ENCODE measurements around the gene KRT2. TPM values are rescaled to one million over a fixed set of nuclear protein-coding genes. Genes with fewer than 3 reads are reported as not detected.

KRT2 gene
- total and polyA plus RNA-seq, 2 of the 4 experiments (the other 2 are of a cell fraction) = not detected

DNA sequence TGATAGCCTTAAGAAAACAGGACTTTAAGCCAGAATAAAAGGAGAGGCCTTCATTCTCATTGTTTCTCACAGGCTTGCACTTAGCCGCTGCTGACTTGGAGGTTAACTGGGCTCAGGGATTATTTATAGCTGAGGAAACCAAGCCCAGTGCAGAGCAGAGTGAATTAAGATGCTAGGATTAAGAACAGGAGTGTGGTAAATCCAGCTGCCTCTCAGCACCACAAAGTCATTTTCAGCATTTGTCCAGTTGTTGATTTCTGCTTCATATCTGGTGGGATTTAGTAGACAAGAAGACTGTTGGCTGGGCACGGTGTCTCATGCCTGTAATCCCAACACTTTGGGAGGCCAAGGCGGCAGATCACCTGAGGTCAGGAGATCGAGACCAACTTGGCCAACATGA, 19.4 kb downstream of the KRT2 start:
- Histone ChIP-seq H4K91ac (ENCODE audit: insufficient read depth, low read depth, low read length) (no peak overlapping the region), H3K4ac (ENCODE audit: low read depth, low read length) (no peak overlapping the region), H2AFZ (replicated peaks; ENCODE audit: low read length, poor library complexity) (no peak overlapping the region), H3K23ac (ENCODE audit: low read depth, low read length) (no peak overlapping the region), H2BK20ac (ENCODE audit: low read depth, low read length) (no peak overlapping the region), H2BK5ac (ENCODE audit: low read depth, low read length, poor library complexity, severe bottlenecking) (no peak overlapping the region), H3K4me2 (ENCODE audit: low read depth, low read length) (no peak overlapping the region), H2BK15ac (ENCODE audit: low read depth, low read length) (no peak overlapping the region), H4K20me1 (ENCODE audit: insufficient read depth, low read length) (no peaks in the 10 kb centered on the region; the same call in 1 of the 2 replicates), H3K9me1 (ENCODE audit: insufficient read depth, low read length) (no peaks in the 10 kb centered on the region), H3K36me3 (ENCODE audit: control insufficient read depth, insufficient read depth, low read length) (no peaks in the 10 kb centered on the region), H2AK9ac (replicated peaks; ENCODE audit: low read depth, low read length, poor library complexity) (no peak overlapping the region), H3K18ac (ENCODE audit: low read depth, low read length) (no peak overlapping the region), H3K14ac (replicated peaks; ENCODE audit: low read depth, low read length) (no peak overlapping the region), H3K79me1 (ENCODE audit: low read depth in 1 of 2, low read length in 2 of 2) (no peaks in the 10 kb centered on the region), H4K5ac (ENCODE audit: low read depth, low read length) (no peak overlapping the region), H3K27me3 (ENCODE audit: control insufficient read depth, insufficient read depth, low read length) (peaks cover 11% of the 10 kb centered on the region), H3K9ac (ENCODE audit: low read depth, low read length) (no peak overlapping the region), H3K56ac (ENCODE audit: extremely low read depth, insufficient read depth, low read length) (no peak overlapping the region), H2BK120ac (ENCODE audit: low read depth, low read length) (no peak overlapping the region), H2AK5ac (ENCODE audit: low read depth, low read length) (no peak overlapping the region), H4K8ac (ENCODE audit: low read depth in 2 of 2, low read length in 2 of 2) (no peak overlapping the region), H3K4me3 (ENCODE audit: insufficient read depth, low read depth, low read length) (no peak overlapping the region), H3K4me1 (ENCODE audit: control insufficient read depth, insufficient read depth, low read length) (no peaks in the 10 kb centered on the region), H3K9me3 (ENCODE audit: control insufficient read depth, insufficient read depth, low read length) (no peaks in the 10 kb centered on the region), H3K27ac (ENCODE audit: insufficient read depth, low read length) (no peak overlapping the region)
- TF ChIP-seq RAD21 (IDR thresholded peaks at IDR 0.05; ENCODE audit: low read length) (no peak), RCOR1 (IDR thresholded peaks at IDR 0.05; ENCODE audit: insufficient replicate concordance, low read length) (no peak), CHD1 (IDR thresholded peaks at IDR 0.05; ENCODE audit: low read depth, low read length) (no peak), MAZ (IDR thresholded peaks at IDR 0.05; ENCODE audit: borderline replicate concordance, low read depth, low read length) (no peak), CEBPB (IDR thresholded peaks at IDR 0.05; ENCODE audit: low read depth, low read length) (no peak), BHLHE40 (IDR thresholded peaks at IDR 0.05; ENCODE audit: low read depth, low read length) (no peak), RFX5 (IDR thresholded peaks at IDR 0.05; ENCODE audit: low read depth, low read length) (no peak), POLR2A (IDR thresholded peaks at IDR 0.05; ENCODE audit: low read depth, low read length) (no peak), NFE2L2 (IDR thresholded peaks at IDR 0.05; ENCODE audit: low read depth, low read length) (no peak), FOS (IDR thresholded peaks at IDR 0.05; ENCODE audit: low read depth, low read length) (no peak), SMC3 (IDR thresholded peaks at IDR 0.05; ENCODE audit: low read depth, low read length) (no peak), MAFK (IDR thresholded peaks at IDR 0.05; ENCODE audit: low read depth, low read length) (no peak), MXI1 (IDR thresholded peaks at IDR 0.05; ENCODE audit: borderline replicate concordance, low read depth, low read length) (no peak)
- TF ChIP-seq, protein P1, sequence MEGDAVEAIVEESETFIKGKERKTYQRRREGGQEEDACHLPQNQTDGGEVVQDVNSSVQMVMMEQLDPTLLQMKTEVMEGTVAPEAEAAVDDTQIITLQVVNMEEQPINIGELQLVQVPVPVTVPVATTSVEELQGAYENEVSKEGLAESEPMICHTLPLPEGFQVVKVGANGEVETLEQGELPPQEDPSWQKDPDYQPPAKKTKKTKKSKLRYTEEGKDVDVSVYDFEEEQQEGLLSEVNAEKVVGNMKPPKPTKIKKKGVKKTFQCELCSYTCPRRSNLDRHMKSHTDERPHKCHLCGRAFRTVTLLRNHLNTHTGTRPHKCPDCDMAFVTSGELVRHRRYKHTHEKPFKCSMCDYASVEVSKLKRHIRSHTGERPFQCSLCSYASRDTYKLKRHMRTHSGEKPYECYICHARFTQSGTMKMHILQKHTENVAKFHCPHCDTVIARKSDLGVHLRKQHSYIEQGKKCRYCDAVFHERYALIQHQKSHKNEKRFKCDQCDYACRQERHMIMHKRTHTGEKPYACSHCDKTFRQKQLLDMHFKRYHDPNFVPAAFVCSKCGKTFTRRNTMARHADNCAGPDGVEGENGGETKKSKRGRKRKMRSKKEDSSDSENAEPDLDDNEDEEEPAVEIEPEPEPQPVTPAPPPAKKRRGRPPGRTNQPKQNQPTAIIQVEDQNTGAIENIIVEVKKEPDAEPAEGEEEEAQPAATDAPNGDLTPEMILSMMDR (conservative IDR thresholded peaks at IDR 0.05; ENCODE audit: low read depth, low read length) = no peak
- TF ChIP-seq, protein P2, sequence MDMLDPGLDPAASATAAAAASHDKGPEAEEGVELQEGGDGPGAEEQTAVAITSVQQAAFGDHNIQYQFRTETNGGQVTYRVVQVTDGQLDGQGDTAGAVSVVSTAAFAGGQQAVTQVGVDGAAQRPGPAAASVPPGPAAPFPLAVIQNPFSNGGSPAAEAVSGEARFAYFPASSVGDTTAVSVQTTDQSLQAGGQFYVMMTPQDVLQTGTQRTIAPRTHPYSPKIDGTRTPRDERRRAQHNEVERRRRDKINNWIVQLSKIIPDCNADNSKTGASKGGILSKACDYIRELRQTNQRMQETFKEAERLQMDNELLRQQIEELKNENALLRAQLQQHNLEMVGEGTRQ (IDR thresholded peaks at IDR 0.05; ENCODE audit: low read depth, low read length) = no peak
- TF ChIP-seq, protein P3, sequence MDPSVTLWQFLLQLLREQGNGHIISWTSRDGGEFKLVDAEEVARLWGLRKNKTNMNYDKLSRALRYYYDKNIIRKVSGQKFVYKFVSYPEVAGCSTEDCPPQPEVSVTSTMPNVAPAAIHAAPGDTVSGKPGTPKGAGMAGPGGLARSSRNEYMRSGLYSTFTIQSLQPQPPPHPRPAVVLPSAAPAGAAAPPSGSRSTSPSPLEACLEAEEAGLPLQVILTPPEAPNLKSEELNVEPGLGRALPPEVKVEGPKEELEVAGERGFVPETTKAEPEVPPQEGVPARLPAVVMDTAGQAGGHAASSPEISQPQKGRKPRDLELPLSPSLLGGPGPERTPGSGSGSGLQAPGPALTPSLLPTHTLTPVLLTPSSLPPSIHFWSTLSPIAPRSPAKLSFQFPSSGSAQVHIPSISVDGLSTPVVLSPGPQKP (IDR thresholded peaks at IDR 0.05; ENCODE audit: borderline replicate concordance, low read depth, low read length) = no peak
- DNase-seq (no peak), ATAC-seq (ENCODE audit: low read depth) (no peak)
- dilution Hi-C loops (cut with HindIII; ENCODE audit: low sequenced_read_pairs, unreplicated experiment) = no loop called here
- ChIA-PET CTCF (no interaction called here), POLR2A (ENCODE audit: unreplicated experiment) (no interaction called here)
- BruUV-seq (replicated peaks) = no TSS peak
- WGBS, 2 experiments (ENCODE audit: extremely low coverage in 2 of 2, insufficient read length in 1 of 2) = no CpG with 5 or more reads among the region's 4 CpGs
- in situ Hi-C loops (cut with MboI; ENCODE audit: low sequenced_read_pairs) = no loop called here
- intact Hi-C loops (cut with micrococcal nuclease) = no loop called here

Measured in IMR-90 (cell line).